GM12878 (cell line): ENCODE measurements around the gene CBR3. TPM values are rescaled to one million over a fixed set of nuclear protein-coding genes. Genes with fewer than 3 reads are reported as not detected.

ENCODE experiments used
- ATAC-seq: fragments of 200-7000 bp; cut with Tn5 transposase; 3 replicates; pipeline ENCODE4 v1.9.1; 2020; ENCODE audit warnings: mild to moderate bottlenecking, moderate library complexity
- BruUV-seq: library from RNA; stranded (reverse); fragments of 400-500 nt; replicated peaks from 2 replicates; lab custom pipeline; 2021; lab: Mats Ljungman, UMichigan
- CTCF ChIA-PET: fragments of 300-600 bp; sonication (Branson Sonifier 250); formaldehyde crosslinking; extraction: SDS; loops from one replicate; lab custom pipeline; 2021; ENCODE audit warnings: inconsistent platforms; lab: Yijun Ruan, JAX
- POLR2A ChIA-PET: fragments of 350-600 bp; formaldehyde crosslinking; extraction: SDS; loops from one replicate; lab custom pipeline; 2021; ENCODE audit warnings: inconsistent platforms; lab: Charles Lee
- RAD21 ChIA-PET: fragments of 300-600 bp; sonication (Branson Sonifier 250); formaldehyde crosslinking; loops from one replicate; lab custom pipeline; 2023; ENCODE audit warnings: antibody characterized with exemption; ENCODE audit not compliant: unreplicated experiment; lab: Charles Lee
- SMC1A ChIA-PET: fragments of 300-600 bp; sonication (Branson Sonifier 250); formaldehyde crosslinking; loops from one replicate; lab custom pipeline; 2023; ENCODE audit not compliant: unreplicated experiment, uncharacterized antibody; lab: Charles Lee
- DNase-seq: peaks from one replicate; pipeline ENCODE4 v3.0.0-alpha.2; 2011; ENCODE audit warnings: low read depth, low spot score
- FAIRE-seq: peaks from 3 replicates; lab custom pipeline; 2011; peaks lifted over from hg19 to GRCh38; lab: Jason Lieb, UNC
- H2AFZ ChIP-seq: 2 replicates; pipeline ENCODE4 v1.6.0; 2011; ENCODE audit warnings: low read depth, low read length, control low read depth; ENCODE audit not compliant: control insufficient read depth
- H3K27ac ChIP-seq: 2 replicates; pipeline ENCODE4 v1.5.1; 2011; ENCODE audit warnings: control low read depth; ENCODE audit not compliant: control insufficient read depth, insufficient read depth
- H3K27me3 ChIP-seq, 2 experiments: replicated peaks in 1 of 2; 2 replicates each; pipeline versions ENCODE4 v1.6.0 to v1.6.1; 2011; ENCODE audit warnings: low read length in 1 of 2; ENCODE audit not compliant: control insufficient read depth in 2 of 2, insufficient read depth in 2 of 2
- H3K36me3 ChIP-seq, 2 experiments: 2 replicates each; pipeline ENCODE4 v1.5.1; 2011; ENCODE audit warnings: low read length in 1 of 2; ENCODE audit not compliant: control insufficient read depth in 2 of 2, insufficient read depth in 2 of 2
- H3K4me1 ChIP-seq: 2 replicates; pipeline ENCODE4 v1.6.1; 2011; ENCODE audit warnings: mild to moderate bottlenecking, low read length, moderate library complexity, mixed read lengths; ENCODE audit not compliant: control insufficient read depth, insufficient read depth
- H3K4me2 ChIP-seq: 2 replicates; pipeline ENCODE4 v1.6.0; 2011; ENCODE audit warnings: control low read depth; ENCODE audit not compliant: control insufficient read depth, insufficient read depth
- H3K4me3 ChIP-seq: fragments of 200-600 bp; sonication (generic); 2 replicates; pipeline ENCODE4 v1.5.1; 2016
- H3K79me2 ChIP-seq: 2 replicates; pipeline ENCODE4 v1.6.0; 2011; ENCODE audit warnings: low read length; ENCODE audit not compliant: control insufficient read depth, insufficient read depth
- H3K9ac ChIP-seq: 2 replicates; pipeline ENCODE4 v1.8.0; 2011; ENCODE audit warnings: low read length, control low read depth, mixed read lengths; ENCODE audit not compliant: control insufficient read depth, insufficient read depth
- H3K9me3 ChIP-seq: replicated peaks from 3 replicates; pipeline ENCODE4 v1.5.1; 2011; ENCODE audit warnings: mild to moderate bottlenecking, low read length; ENCODE audit not compliant: control insufficient read depth, insufficient read depth
- H4K20me1 ChIP-seq: 2 replicates; pipeline ENCODE4 v1.6.0; 2011; ENCODE audit not compliant: control insufficient read depth, insufficient read depth
- CHD1 ChIP-seq: IDR thresholded peaks from 2 replicates; pipeline ENCODE4 v1.6.1; 2012; ENCODE audit warnings: low read depth, low read length, improper control_type of control experiment
- HCFC1 ChIP-seq: fragments of 150-350 bp; IDR thresholded peaks from 2 replicates; pipeline ENCODE4 v1.6.1; 2014; ENCODE audit warnings: low read length
- RELA ChIP-seq: fragments of 450-650 bp; IDR thresholded peaks from 2 replicates; pipeline ENCODE4 v1.8.0; 2014; ENCODE audit warnings: borderline replicate concordance; ENCODE audit not compliant: partially characterized antibody
- SIX5 ChIP-seq: IDR thresholded peaks from 2 replicates; pipeline ENCODE4 v1.6.1; 2011; ENCODE audit warnings: mild to moderate bottlenecking, low read depth, low read length, moderate library complexity; ENCODE audit not compliant: severe bottlenecking
- SPI1 ChIP-seq: IDR thresholded peaks from 2 replicates; pipeline ENCODE4 v1.6.1; 2011; ENCODE audit warnings: low read depth, mild to moderate bottlenecking, low read length, moderate library complexity, borderline replicate concordance; ENCODE audit not compliant: insufficient read depth
- TCF7 ChIP-seq: IDR thresholded peaks from 2 replicates; pipeline ENCODE4 v1.6.1; 2014; ENCODE audit warnings: antibody characterized with exemption, borderline replicate concordance
- WGBS: methylation state at CpG from one replicate; pipeline ENCODE4 v1.1.6; 2016; ENCODE audit warnings: low lambda C conversion rate; ENCODE audit not compliant: insufficient replicate concordance, insufficient coverage; ENCODE audit errors: missing lambda C conversion rate; 5-methylcytosine and 5-hydroxymethylcytosine counted together
- in situ Hi-C: fragments of 300-500 bp; cut with MboI; formaldehyde crosslinking; loops from 9 replicates; pipeline ENCODE4 v1.14.3; 2018; ENCODE audit warnings: mixed read lengths
- intact Hi-C: fragments of 100-400 bp; cut with micrococcal nuclease; formaldehyde crosslinking; loops from one replicate; pipeline ENCODE4 v1.14.2; 2022; ENCODE audit not compliant: unreplicated experiment
- polyA plus RNA-seq, 11 experiments: library from polyadenylated mRNA; depleted of rRNA in 4 of 11; unstranded in 6 of 11; stranded (reverse) in 5 of 11; fragments of >200 nt; fragmentation: Nextera tagmentation in 4 of 11; fragmentation: Illumina TruSeq in 1 of 11; extraction: Ambion mirVana in 4 of 11; extraction: Trizol in 1 of 11; gene quantifications; 1 replicate in 1 of 11; 2 replicates in 10 of 11; pipeline versions ENCODE4 v1.2.1 to v1.2.3, GENCODE V29; 2011 to 2016; ENCODE audit warnings: inconsistent platforms in 2 of 11, missing spikeins in 2 of 11, low read depth in 1 of 11
- total RNA-seq, 4 experiments: library from RNA; depleted of rRNA in 3 of 4; stranded (reverse); fragments of >200 nt in 3 of 4; fragmentation: Illumina TruSeq in 1 of 4; extraction: Trizol in 1 of 4; gene quantifications; 2 replicates each; pipeline versions ENCODE4 v1.2.1 to v1.2.3, GENCODE V29; 2013 to 2021
- TF ChIP-seq, protein P1 (sequence below): IDR thresholded peaks from 2 replicates; pipeline ENCODE4 v1.6.1; 2012; ENCODE audit warnings: low read depth, low read length, improper control_type of control experiment

The CBR3 gene
- total and polyA plus RNA-seq, 10 of the 15 experiments (the other 5 are each of a cell fraction or from before 2014, with no cell fraction given) = 0.48 to 17.2 (median 11.2) TPM

DNA sequence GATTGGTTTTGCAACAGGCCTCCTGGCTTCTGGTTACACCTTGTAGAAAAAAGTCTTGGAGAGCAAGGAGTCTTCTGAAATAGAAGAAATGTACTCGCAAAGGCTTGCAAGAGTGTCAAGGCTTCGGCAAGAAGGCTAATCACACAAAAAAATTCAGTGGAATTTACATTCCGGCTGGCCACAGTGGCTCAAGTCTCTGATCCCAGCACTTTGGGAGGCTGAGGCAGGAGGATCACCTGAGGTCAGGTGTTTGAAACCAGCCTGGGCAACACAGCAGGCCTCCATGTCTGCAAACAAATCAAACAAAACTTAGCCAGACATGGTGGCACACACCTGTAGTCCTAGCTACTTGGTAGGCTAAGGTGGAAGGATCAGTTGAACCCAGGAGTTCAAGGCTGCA is 14.0 kb downstream of the CBR3 start:
- Histone ChIP-seq H3K79me2 (no peaks in the 10 kb centered on the region), H3K4me1 (peaks cover 10% of the 10 kb centered on the region), H4K20me1 (no peaks in the 10 kb centered on the region), H2AFZ (no peak overlapping the region), H3K36me3 (no peaks in the 10 kb centered on the region), H3K27ac (no peak overlapping the region), H3K9ac (no peak overlapping the region), H3K9me3 (no peaks in the 10 kb centered on the region; the same call in 2 of the 3 replicates), H3K4me2 (no peak overlapping the region), H3K27me3 (no peaks in the 10 kb centered on the region), H3K4me3 (no peak overlapping the region)
- in situ Hi-C loops (no loop called here), intact Hi-C loops (loop anchor here (10.0 kb wide), 1 partner anchor 776 kb away; no protein-coding TSS in a partner anchor)
- TF ChIP-seq HCFC1 (no peak), SPI1 (no peak), TCF7 (no peak), CHD1 (no peak), RELA (no peak), SIX5 (no peak)
- TF ChIP-seq, protein P1, sequence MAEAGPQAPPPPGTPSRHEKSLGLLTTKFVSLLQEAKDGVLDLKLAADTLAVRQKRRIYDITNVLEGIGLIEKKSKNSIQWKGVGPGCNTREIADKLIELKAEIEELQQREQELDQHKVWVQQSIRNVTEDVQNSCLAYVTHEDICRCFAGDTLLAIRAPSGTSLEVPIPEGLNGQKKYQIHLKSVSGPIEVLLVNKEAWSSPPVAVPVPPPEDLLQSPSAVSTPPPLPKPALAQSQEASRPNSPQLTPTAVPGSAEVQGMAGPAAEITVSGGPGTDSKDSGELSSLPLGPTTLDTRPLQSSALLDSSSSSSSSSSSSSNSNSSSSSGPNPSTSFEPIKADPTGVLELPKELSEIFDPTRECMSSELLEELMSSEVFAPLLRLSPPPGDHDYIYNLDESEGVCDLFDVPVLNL = no peak
- ChIA-PET SMC1A (interaction anchor here (0.8 to 1.8 kb wide), 2 partner anchors 10 to 30 kb away, joined by 3 to 5 read pairs; no protein-coding TSS in a partner anchor), CTCF (interaction anchor here (1.1 to 8.9 kb wide), 4 partner anchors 10 to 189 kb away, joined by 3 to 77 read pairs (median 34); no protein-coding TSS in a partner anchor), RAD21 (no interaction called here), POLR2A (interaction anchor here (1.1 kb wide), 1 partner anchor 181 kb away, joined by 5 read pairs; no protein-coding TSS in a partner anchor)
- FAIRE-seq (no peak), DNase-seq (no peak), ATAC-seq (no peak)
- no TSS peak for BruUV-seq
- 88% methylated on average over 3 of the region's 3 CpGs for WGBS
